Measurements from ENCODE around the gene ZNF784.

ZNF784 gene

GRCh38 chr19:55617426-55617825 lies 6.9 kb downstream of the ZNF784 start:
- DNase-seq = no peak

GRCh38 chr19:55616395-55616875 lies 7.9 kb downstream of the ZNF784 start:
- no peak for DNase-seq

- no peak for DNase-seq
These were observed 8.6 kb downstream of the ZNF784 start for GRCh38 chr19:55615543-55616394.

- no peak for DNase-seq
These were observed 9.4 kb downstream of the ZNF784 start for GRCh38 chr19:55614711-55615542.

GRCh38 chr19:55613930-55614710 lies 10.2 kb downstream of the ZNF784 start:
- DNase-seq = no peak

- no peak for DNase-seq
These were observed 11.0 kb downstream of the ZNF784 start for GRCh38 chr19:55613396-55613795.

GRCh38 chr19:55611983-55612645 lies 12.3 kb downstream of the ZNF784 start:
- DNase-seq = no peak

- DNase-seq = no peak
These were observed 12.9 kb downstream of the ZNF784 start for GRCh38 chr19:55611300-55611982.

- DNase-seq = no peak
These were observed 15.0 kb downstream of the ZNF784 start for GRCh38 chr19:55609326-55609725.

GRCh38 chr19:55606817-55607216 lies 17.5 kb downstream of the ZNF784 start:
- DNase-seq = no peak

- no peak for DNase-seq
These were observed 17.9 kb downstream of the ZNF784 start for GRCh38 chr19:55606471-55606787.

- DNase-seq = peak; percentile 80
These were observed 18.5 kb downstream of the ZNF784 start, which contains the start of gene ZNF865 for GRCh38 chr19:55605637-55606470. ZNF865 (plus strand) TSS chr19:55605647; CDS start chr19:55613619, 7,972 bp downstream.

- peak; percentile 99 for DNase-seq
These were observed 19.1 kb downstream of the ZNF784 start for GRCh38 chr19:55605207-55605636.

GRCh38 chr19:55603581-55604292 lies 20.6 kb downstream of the ZNF784 start:
- no peak for DNase-seq

GRCh38 chr19:55603115-55603514 lies 21.3 kb downstream of the ZNF784 start:
- DNase-seq = no peak

GRCh38 chr19:55602104-55603001 lies 22.0 kb downstream of the ZNF784 start:
- no peak for DNase-seq

- no peak for DNase-seq
These were observed 23.3 kb downstream of the ZNF784 start for GRCh38 chr19:55601084-55601483.

GRCh38 chr19:55600662-55601028 lies 23.7 kb downstream of the ZNF784 start:
- no peak for DNase-seq
